GM12872 (cell line): Measurements from ENCODE around the gene PIN4.

ENCODE experiments used
- CTCF ChIP-seq: IDR thresholded peaks from 3 replicates; pipeline ENCODE4 v1.5.1; 2011; ENCODE audit warnings: low read depth, mild to moderate bottlenecking, low read length, moderate library complexity; ENCODE audit not compliant: insufficient read depth

Gene PIN4

GRCh38 chrX:72165551-72165950 is 16.0 kb upstream of the PIN4 start:
- TF ChIP-seq CTCF = no peak

GRCh38 chrX:72169008-72169728 is 12.4 kb upstream of the PIN4 start:
- TF ChIP-seq CTCF = no peak

GRCh38 chrX:72176981-72177380 is 4.6 kb upstream of the PIN4 start:
- no peak for TF ChIP-seq CTCF

- TF ChIP-seq CTCF = no peak
These were observed 1.0 kb upstream of the PIN4 start for GRCh38 chrX:72180539-72180938.

GRCh38 chrX:72182924-72183323 is 1.4 kb downstream of the PIN4 start:
- TF ChIP-seq CTCF = no peak

GRCh38 chrX:72201836-72202536 is 20.4 kb downstream of the PIN4 start:
- no peak for TF ChIP-seq CTCF

- no peak for TF ChIP-seq CTCF
These were observed 21.3 kb downstream of the PIN4 start for GRCh38 chrX:72202792-72203401.
